ENCODE results near the gene JUP. TPM values are rescaled to one million over a fixed set of nuclear protein-coding genes. Genes with fewer than 3 reads are reported as not detected.
A peak's percentile ranks its signal among the peaks of the same experiment; 100 is the strongest.

The JUP gene
- total RNA-seq, 1 experiment from 2014 or later: 224 TPM

DNA sequence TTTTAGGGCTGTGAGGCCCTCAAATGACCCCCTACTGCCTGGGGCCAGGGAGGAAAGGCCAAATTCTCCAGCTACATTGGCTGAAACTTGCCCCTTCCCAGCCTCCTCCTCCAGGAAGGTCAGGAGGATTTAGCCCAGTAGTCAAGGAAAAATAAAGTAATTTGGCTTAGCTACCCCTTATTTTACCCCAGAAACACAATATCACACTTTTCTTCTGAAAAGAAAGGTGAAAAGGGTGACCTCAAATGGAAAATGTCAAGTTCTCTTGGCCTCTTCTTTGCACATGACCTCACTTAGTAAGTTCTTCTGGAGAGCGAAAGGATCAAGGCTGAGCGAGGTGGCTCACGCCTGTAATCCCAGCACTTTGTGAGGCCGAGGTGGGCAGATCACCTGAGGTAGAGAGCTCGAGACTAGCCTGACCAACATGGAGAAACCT is 8.0 kb upstream of the JUP start:
- POLR2A ChIA-PET: interaction anchor here (1.3 to 3.7 kb wide), 2 partner anchors 9 to 172 kb away, joined by 4 to 33 read pairs; partner anchors contain the start of genes CNP and JUP
- ATAC-seq: no peak
- Histone ChIP-seq H3K4me3 (replicated peaks in 1 of 2; ENCODE audit: low read depth in 1 of 2, low read length in 2 of 2) (no peak overlapping the region), H3K9ac (ENCODE audit: low read length) (peak overlapping the region; percentile 73), H3K36me3 (ENCODE audit: control insufficient read depth in 1 of 2, insufficient read depth in 2 of 2, low read length in 2 of 2) (no peaks in the 10 kb centered on the region), H3K9me3 (ENCODE audit: control insufficient read depth in 1 of 2, insufficient read depth in 1 of 2, low read depth in 1 of 2, low read length in 2 of 2) (no peaks in the 10 kb centered on the region), H3K79me2 (ENCODE audit: insufficient read depth, low read length) (no peaks in the 10 kb centered on the region), H3K27ac (ENCODE audit: low read depth, low read length) (peak overlapping the region; percentile 93), H3K27me3 (ENCODE audit: insufficient read depth, low read length) (no peaks in the 10 kb centered on the region), H3K4me2 (ENCODE audit: low read length) (peak overlapping the region; percentile 90), H4K20me1 (ENCODE audit: insufficient read depth) (no peaks in the 10 kb centered on the region), H2AFZ (ENCODE audit: low read depth, low read length, poor library complexity, severe bottlenecking) (no peak overlapping the region), H3K4me1 (ENCODE audit: control insufficient read depth in 1 of 2, insufficient read depth in 2 of 2, low read length in 2 of 2) (peaks cover 48 to 70% of the 10 kb centered on the region in 2 experiments), H3K9me2 (ENCODE audit: insufficient read depth) (no peaks in the 10 kb centered on the region)
- intact Hi-C loops (cut with micrococcal nuclease): no loop called here
- CTCF ChIA-PET: interaction anchor here (0.7 to 1.7 kb wide), 2 partner anchors 8 to 72 kb away, joined by 3 to 9 read pairs; partner anchors contain the start of gene JUP
- no TSS peak for BruUV-seq (replicated peaks)
- no peak for TF ChIP-seq CEBPB (IDR thresholded peaks at IDR 0.05; ENCODE audit: low read depth)
- DNase-seq (ENCODE audit: low read depth, low spot score): no peak
- RAD21 ChIA-PET (ENCODE audit: low non-redundant PET in 1 of 2, low total read pairs in 2 of 2, uncharacterized antibody in 2 of 2, unreplicated experiment in 2 of 2): no interaction called here

DNA sequence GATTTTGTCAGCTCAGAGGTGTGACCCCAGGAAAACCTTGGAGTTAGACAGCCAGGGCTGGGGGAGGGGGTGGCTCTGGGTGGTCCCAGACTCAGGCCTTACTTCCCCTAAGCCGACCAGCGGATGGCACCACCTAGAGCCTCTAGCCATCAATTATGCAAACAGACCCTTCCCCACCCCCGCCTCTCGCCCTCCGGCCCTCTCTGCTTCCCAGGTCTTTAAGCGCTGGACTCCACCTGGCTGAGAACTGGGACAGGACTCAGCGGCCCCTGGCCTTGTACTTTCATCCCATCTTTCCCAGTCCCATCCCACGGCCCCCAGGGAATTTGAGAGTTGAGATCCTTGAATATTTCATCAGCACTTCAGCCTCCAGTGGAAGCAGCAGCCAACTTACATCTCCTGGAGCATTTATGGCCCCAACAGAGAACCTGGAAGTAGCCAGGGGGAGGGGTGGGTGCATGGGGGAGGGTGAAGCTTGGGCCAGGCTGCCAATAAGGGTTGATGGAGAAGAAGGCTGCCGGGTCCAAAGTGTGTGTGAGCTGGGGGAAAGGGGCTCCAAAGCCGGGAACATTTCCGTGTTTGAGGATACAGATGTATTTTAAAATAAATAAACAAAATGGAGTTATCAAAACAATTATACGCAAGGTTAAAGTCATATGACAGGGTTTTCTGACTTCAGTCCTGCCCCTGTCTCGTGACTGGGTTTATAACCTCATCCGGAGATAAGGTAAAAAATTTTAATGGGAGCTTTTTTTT is 7.5 kb upstream of the JUP start:
- Histone ChIP-seq H3K27ac (ENCODE audit: low read depth, low read length) (peak overlapping the region; percentile 93), H3K9me2 (ENCODE audit: insufficient read depth) (no peaks in the 10 kb centered on the region), H3K27me3 (ENCODE audit: insufficient read depth, low read length) (no peaks in the 10 kb centered on the region), H3K4me2 (ENCODE audit: low read length) (peak overlapping the region; percentile 90), H3K4me3 (replicated peaks in 1 of 2; ENCODE audit: low read depth in 1 of 2, low read length in 2 of 2) (peak overlapping the region; percentile 41 to 56), H3K79me2 (ENCODE audit: insufficient read depth, low read length) (no peaks in the 10 kb centered on the region), H3K36me3 (ENCODE audit: control insufficient read depth in 1 of 2, insufficient read depth in 2 of 2, low read length in 2 of 2) (no peaks in the 10 kb centered on the region), H4K20me1 (ENCODE audit: insufficient read depth) (no peaks in the 10 kb centered on the region), H3K4me1 (ENCODE audit: control insufficient read depth in 1 of 2, insufficient read depth in 2 of 2, low read length in 2 of 2) (peaks cover 44 to 64% of the 10 kb centered on the region in 2 experiments), H3K9ac (ENCODE audit: low read length) (peak overlapping the region; percentile 73), H2AFZ (ENCODE audit: low read depth, low read length, poor library complexity, severe bottlenecking) (no peak overlapping the region), H3K9me3 (ENCODE audit: control insufficient read depth in 1 of 2, insufficient read depth in 1 of 2, low read depth in 1 of 2, low read length in 2 of 2) (no peaks in the 10 kb centered on the region)
- ChIA-PET CTCF (interaction anchor here (1.7 kb wide), 1 partner anchor 8 kb away, joined by 9 read pairs; the partner anchor contains the start of gene JUP), RAD21 (ENCODE audit: low non-redundant PET in 1 of 2, low total read pairs in 2 of 2, uncharacterized antibody in 2 of 2, unreplicated experiment in 2 of 2) (no interaction called here), POLR2A (interaction anchor here (1.3 to 3.7 kb wide), 4 partner anchors 7 to 172 kb away, joined by 4 to 33 read pairs (median 12); partner anchors contain the start of genes CNP, EIF1 and JUP)
- no TSS peak for BruUV-seq (replicated peaks)
- DNase-seq (ENCODE audit: low read depth, low spot score) (no peak), ATAC-seq (peak; percentile 5)
- TF ChIP-seq EGR1 (IDR thresholded peaks at IDR 0.05; ENCODE audit: low read depth): no peak
- no peak for TF ChIP-seq ZFX (IDR thresholded peaks at IDR 0.05)
- no peak for TF ChIP-seq CBX3 (IDR thresholded peaks at IDR 0.05; ENCODE audit: low read depth)
- TF ChIP-seq, protein P1, sequence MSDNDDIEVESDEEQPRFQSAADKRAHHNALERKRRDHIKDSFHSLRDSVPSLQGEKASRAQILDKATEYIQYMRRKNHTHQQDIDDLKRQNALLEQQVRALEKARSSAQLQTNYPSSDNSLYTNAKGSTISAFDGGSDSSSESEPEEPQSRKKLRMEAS (IDR thresholded peaks at IDR 0.05): no peak
- TF ChIP-seq FOSL1 (IDR thresholded peaks at IDR 0.05; ENCODE audit: low read depth): no peak
- intact Hi-C loops (cut with micrococcal nuclease): no loop called here

Data from HCT116 (cell line).